Measurements from ENCODE around the gene C1QL3.

C1QL3 gene
- 0 to 0.07 reads per million in 2 donors for total RNA-seq

DNA sequence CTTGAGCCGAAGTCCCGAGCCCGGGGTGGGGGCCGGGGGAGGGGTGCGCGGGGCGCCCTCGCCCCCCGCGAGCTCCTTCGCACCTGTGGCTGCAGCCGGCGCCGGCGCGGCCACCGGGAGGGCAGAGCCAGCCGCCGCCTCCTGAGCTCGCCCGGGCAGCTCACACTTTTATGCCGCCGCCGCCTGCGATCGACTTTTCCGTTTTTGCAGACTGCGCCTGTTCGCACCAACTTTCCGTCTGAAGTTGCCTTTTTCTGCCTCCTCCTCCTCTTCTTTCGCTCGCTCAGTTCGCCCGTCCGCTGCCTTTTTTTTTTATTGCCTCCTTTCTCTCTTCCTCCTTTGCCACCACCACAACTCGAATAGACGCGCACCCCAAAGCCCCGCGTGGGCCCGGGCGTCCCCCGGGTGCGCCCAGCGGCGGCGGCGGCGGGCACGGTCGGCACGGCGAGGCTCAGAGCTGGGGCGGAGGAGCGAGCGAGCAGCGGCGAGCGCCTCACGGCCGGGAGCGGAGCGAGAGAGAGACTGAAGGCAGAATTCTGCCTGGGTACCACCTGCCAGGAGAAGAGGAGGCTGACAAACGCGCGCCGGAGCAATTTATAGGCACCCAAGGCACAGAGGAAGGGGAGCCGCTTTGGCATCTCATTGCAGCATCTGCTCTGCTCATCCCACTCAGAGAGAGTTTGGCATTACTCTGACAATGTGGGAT, at the start of gene C1QL3:
Gene C1QL3, minus strand, starts transcription at position 569 of the 706 bp plus-strand sequence. CDS start 814 bp downstream, outside the sequence.
- DNase-seq = peak in 1 of 5 experiments; percentile 67

DNA sequence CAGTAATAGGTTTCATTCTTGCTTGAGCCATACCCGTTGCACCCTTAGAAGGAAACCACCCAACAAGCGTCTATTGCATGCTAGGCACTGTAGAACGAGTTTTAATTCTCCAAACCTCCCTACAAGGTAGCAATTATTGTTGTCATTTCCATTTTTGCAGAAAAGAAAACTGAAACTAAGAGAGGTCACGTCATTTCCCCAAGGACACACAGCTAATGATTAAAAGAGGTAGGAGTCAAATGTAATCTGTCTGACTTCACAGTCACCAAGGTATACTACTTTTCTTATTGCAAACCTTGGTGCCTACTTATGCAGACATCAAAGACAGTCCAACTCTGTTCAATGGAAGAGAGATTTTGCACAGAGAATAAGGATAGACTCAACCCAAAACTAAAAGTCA, 49.1 kb upstream of the C1QL3 start:
- peak in 1 of 5 experiments; percentile 39 for DNase-seq

DNA sequence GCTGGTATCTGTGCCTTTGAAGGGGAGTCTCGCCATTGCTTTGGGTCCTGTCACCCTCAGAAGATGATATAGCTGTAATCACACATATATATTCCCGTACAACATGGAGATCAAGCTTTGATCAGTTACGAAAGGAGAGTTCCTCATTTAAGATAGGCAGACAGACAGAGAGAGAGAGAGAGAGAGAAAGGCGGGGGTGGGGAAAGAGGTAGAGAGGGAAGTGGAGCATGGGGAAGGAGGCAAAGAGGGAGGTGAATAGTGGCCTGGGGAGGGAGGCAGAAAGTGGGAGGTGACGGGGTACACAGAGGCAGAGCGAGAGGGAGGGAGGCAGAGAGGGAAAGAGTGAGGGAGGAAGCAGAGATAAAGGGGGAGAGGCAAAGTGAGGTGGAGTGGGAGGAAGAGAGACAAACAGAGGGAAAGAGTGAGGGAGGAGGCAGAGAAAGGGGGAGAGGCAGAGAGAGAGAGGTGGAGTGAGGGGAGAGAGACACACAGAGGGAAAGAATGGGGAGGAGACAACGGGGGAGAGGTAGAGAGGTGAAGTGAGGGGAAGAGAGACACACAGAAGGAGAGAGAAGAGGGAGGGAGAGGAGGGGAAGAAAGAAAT, 44.6 kb upstream of the C1QL3 start:
- no peak for DNase-seq

DNA sequence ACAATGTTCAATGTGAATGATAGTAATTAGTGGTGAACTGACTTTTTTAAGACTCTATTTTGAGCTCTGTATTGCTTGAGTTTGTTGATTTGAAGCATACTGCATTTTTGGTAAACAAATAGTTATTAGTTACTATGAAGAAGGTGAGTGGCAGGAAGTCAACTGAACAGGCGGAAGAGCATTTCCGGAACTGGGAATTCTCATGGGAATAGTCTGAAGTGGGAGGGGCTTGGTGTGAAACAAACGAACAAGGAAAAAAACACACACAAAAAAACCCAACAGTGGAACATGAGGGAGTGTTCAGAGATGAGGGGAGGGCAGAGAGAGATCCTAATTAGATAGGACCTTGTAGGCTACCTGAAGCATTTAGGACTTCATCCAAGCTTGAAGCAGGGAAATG, 43.9 kb upstream of the C1QL3 start:
- no peak for DNase-seq

DNA sequence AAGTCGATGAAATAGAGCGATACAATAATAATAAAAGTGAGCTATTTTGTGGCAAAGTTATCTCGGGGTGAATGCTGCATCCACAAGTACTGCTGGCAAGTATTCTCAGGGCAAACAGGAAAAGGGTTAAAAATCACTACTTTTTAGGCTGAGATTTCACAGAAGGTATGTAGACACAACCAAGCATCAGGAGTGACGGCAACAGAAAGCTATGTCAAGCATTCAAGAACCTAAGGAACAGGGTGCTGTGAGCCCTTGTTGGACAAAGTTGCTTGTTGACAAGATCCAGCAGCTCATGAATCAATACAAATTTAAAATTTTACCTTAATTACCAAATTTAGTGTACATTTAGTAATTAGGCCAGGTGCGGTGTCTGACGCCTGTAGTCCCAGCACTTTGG, 41.2 kb upstream of the C1QL3 start:
- DNase-seq = no peak

DNA sequence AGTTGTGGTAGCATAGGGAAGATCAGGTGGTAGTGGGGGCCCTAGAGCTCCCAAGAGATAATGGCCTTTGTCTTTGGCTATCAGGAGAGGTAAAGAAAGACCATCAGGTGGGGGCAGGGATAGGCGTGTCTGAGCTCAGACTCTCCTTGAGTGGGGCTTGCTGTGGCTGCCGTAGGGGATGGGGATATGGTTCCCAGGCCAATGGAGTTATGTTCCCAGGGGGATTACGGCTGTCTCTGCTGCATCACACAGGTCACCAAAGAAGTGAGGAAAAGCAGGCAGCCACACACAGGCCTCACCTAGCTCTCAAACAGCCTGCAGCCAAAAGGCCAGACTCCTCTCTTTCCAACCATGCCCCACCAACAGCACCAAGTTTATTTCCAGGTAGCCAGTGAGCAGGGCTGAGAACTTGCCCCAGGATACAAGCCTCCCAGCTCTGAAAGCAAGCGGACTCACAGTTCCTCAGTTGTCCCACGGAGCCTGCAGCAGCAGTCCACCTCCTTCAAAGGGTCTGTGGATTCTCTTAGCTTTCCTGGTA, 37.6 kb upstream of the C1QL3 start:
- DNase-seq = no peak

DNA sequence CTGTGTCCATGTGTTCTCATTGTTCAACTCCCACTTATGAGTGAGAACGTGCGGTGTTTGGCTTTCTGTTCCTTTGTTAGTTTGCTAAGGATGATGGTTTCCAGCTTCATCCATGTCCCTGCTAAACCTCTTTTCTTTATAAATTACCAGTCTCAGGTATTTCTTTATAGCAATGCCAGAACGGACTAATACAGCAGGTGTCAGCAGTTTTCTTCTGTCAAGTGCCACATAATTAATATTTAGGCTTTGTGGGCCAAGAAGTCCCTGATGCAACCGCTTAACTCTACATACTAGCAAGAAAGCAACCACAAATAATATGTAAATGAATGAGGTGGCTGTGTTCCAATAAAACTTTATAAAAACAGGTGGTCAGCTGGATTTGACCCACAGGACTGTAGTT, 26.3 kb upstream of the C1QL3 start:
- no peak for DNase-seq

DNA sequence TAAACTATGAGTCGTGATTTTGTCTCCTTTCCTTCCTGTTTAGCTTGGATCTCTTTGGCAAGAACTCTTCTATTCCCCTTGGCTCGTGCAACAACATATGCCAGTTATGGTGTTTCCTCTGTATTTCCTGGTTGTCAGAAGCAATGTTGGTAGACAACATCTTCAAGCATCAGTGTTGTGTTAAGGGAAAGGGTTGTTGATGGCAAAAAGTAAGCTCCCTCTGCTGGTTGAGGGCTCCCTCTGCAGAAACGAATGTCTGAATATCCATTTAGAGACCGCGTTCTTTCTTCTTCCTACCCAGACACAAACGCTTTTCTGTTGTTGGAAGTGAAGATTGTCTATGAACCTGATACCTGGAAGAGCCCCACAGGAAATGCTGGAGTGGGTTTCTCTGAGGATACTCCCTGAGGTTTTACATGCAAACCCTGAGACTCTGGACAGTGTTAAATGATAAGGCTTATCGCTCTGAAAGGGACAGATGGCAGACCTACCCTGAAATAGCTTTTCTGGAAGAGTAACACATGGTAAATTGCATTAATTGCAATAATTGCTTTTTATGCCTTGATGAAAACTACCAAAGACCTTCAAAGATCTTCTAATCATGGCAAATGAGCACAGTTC, 23.5 kb upstream of the C1QL3 start:
- DNase-seq = peak in 1 of 5 experiments; percentile 70

DNA sequence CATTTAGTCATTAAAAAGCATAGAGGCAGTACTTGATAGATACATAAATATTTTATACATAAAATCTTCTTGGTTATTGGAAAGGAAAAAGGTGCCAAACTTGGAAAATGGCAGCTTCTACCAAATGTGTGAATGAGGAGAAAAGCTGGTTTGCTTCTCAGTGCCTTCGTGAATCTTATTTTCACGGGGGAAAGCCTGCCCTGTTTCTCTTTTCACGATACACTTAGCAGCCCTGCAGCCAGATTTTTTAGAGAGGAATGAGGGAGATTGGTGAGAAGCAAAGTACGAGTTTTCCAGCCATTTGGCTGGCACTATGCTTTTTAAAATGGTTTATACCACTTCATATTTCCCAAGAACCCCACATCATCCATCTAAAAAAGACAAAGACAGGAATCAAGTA, 22.9 kb upstream of the C1QL3 start:
- no peak for DNase-seq

DNA sequence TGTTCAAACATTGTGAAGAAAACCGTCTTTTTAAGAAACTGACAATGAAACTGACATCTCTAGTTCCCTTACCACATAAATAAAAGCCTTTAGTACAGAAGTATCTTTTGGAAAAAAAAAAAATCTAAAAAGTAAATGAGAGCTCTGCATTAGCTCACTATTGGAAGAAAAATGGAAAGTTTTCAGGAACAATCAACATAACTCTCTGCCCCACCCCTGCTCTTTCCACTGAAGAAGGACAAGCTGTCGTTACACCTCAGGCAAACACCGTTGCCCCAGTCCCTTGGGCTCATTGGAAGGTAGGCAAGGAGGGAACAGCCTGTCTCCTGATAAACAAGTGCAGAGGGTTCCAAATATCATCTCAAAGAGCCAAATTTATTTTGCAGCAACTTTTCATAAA, 22.4 kb upstream of the C1QL3 start:
- DNase-seq = no peak

DNA sequence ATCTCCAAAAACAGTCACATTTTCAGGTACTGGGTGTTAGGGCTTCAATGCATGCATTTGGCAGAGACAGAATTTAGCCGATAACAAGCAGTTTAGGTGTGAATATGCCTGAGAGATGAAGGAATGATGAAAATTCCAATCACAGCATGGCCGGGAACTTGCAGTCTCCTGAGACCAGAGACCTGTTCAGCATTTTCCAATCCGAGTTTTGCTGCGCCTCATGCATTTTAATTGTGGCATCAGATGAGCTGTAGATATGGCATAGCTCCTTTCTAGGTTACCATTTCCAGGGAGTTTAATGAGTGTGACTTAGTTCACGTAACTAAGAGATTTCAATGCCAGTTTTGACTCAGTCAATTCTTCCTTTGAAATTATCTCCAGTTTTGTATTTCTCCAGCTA, 14.5 kb upstream of the C1QL3 start:
- DNase-seq = no peak

DNA sequence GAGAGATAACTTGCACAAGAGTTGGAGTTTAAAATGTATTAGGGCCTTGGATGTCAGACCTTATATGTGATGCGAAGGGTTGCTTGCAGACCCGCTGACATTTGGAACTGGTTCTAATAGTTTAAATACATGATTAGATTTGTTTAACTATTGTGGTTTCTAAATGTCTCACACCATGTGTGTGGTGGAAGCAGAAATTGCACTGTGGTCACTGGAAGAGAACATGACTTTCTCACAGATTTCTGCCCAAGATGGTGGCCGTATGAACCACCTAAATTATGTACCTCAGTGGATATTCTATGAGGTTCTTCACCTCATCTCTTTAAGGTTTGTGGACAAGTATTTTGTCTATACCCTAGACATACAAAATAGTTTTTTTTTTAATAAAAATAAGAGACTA, 8.2 kb upstream of the C1QL3 start:
- DNase-seq = peak in 1 of 5 experiments; percentile 17

DNA sequence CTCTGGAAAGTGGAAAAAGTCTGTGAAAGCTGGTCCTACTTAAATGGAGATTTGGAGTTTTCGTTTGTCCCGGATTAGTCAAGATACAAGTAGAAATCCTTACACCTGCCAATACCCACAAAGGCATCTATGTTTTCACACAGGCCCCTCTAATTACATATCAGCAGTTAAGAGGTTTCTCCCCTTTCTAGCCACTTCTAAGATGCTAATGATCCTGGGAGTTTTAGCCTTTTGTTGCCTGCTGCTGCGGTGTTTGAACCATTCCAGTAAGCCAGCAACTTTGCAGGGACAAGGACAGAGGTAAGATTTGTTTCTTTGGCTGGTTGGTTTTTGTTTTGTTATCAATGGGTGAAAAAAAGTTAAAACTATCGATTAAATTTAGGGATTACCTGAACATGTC, 5.8 kb upstream of the C1QL3 start:
- no peak for DNase-seq

DNA sequence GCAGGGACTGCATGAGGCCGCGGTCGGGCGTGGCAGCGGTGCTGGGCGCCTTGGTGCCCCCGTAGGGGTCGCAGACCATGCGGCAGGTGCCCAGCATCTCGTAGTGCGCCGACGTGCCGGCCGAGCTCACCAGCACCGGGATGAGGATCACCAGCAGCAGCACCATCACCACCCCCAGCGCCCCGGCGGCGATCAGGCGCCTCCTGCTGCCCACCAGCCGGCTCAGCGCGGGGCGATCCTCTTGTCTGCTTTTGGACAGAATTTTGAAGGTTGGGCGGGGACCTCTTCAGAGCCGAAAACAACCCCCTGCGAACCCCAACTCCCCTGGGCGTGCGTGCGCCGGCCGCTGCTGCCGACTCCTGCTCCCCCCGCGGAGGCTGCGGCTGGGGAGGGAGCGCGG, 779 bp downstream of the C1QL3 start:
- DNase-seq = peak in 1 of 5 experiments; percentile 52

DNA sequence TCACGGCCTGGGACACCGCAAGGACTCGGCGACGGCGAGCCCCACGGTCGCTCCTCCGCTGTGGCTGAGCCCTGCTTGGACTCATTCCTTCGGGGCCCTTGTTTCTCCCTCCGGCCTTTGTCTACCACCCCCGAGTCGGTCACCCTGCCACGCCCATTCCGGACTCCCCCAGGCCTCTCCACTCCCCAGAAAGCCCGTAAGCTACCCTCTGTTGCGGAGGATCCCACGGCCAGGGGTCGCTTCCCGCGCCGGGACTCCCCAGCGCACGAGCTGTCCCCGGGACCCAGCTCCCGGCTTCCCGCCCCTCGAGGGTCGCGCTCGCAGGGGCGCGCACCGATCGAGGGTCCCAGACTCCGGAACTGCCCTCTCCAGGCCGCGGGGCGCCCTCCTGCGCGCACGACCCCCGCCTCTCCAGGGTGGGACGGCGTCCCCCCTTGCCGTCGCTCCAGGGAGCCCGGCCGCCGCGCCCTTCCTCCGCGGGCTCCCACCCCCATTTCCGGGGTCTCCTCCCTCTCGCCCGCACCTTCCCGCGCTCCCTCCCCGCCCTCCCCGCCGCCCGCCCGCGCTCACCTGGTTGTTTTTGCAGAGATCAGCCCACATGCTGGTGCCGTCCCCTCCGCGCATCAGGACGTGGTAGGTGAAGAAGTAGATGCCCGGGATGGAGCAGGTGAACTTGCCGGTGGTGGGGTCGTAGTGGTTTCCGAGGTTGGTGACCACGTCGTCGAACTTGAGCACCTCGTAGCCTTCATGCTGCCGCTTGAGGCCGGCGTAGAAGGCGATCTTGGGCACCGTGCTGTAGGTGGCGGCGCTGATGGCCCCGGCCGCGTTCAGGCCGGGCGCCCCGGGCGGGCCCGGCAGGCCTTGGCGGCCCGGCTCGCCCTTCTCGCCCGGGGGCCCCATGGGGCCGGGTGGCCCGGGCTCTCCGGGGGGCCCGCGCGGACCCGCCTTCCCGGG, 1.5 kb downstream of the C1QL3 start:
- peak in 1 of 5 experiments; percentile 24 for DNase-seq

DNA sequence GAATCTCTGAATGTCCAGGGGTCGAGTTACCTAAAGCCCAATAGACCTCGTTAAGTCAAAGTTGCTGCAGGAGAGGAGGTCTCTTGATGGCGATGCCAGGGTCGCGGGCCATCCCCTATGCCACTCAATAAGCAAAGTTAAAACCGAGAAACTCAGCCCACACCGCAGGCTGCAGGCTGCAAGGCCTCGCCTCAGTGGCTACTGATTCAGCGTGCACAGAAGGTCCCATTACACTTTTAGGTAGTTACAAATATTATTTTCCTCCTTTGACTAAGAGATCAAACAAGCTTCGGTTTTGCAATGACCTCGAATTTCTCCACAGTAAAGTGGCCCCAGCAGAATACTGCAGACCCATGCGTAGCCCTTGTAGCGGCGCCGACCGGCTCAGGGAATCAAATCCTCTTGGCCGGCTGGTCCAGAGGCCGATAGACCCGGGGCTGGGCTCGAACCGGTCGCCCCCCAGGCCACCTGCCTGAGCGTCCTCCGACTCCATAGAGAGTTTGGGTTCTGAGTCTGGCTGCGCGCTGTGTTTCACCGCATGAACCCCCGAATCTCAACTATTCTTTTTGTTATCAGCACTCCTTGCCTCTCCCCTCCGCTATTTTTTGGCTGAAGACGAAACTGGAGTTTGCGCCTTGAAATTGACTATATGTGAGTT, 2.3 kb downstream of the C1QL3 start:
- no peak for DNase-seq

DNA sequence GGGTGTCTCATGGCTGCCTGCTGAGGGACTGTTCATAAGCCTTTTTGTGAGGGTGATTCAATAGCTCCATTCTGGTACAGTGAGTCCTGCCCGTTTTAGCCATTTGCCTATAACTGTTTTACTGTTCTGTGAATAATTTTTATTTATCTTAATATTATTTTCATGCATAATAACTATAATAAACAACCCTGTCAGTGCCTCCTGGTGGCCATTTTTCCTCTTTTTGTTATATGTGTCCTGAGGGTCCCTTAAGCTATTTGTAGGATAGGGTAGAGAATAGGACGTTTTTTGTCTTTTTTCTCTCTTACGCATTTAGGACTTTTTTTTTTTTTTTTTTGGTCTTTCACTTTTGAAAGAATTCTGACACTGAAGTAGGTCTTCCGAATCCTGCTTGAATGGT, 2.9 kb downstream of the C1QL3 start:
- DNase-seq = no peak

DNA sequence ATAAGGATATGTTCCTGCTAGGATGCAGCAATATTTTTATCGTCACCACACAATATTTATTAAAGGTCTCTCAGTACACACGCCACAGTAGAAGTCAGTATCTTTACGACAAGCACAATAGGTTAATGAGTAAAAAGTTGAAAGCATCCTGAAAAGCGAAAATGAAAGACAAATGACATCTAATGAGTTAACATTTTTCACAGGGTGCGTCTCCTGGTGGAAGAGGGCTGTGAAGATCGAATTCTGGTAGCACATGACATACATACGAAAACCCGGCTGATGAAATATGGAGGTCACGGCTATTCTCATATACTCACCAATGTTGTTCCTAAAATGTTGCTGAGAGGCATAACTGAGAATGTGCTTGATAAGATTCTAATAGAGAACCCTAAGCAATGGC, 10.8 kb downstream of the C1QL3 start:
- no peak for DNase-seq

DNA sequence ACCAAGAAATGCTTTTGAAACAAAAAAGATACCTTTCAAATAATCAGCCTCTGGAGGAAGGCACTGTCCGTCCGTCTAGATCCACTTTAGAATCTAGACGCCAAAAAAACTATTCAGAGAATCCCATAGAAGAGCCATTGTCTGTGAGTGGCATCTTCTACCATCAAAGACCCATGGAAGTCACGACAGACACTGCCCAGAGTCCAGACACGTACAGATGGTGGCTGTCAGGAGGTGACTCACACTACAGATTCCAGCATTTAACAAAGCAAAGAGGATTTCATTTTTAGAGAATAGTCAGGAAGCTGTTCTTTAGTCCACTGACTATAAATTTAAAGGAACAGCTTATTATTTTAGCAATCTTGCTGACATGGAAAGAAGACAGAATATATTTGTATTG, 11.7 kb downstream of the C1QL3 start:
- no peak for DNase-seq

DNA sequence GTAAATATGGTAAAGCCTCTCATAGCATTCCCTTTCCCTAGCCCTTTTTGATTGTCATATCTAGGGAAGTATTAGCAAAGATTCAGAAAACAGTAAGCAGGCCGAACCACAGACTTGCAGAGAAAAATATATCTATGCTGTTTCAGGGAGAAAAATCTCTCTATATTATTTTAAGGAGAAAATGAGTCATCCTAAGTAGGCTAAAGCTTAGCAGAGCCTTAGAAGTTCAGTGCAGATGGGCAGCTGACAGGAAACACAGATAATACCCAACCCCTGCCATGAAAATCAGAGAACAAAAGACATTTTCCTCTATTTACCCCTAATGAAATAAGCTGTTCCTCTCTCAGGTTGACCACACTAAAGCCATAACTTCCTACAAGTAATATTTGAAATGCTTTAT, 16.5 kb downstream of the C1QL3 start:
- no peak for DNase-seq

DNA sequence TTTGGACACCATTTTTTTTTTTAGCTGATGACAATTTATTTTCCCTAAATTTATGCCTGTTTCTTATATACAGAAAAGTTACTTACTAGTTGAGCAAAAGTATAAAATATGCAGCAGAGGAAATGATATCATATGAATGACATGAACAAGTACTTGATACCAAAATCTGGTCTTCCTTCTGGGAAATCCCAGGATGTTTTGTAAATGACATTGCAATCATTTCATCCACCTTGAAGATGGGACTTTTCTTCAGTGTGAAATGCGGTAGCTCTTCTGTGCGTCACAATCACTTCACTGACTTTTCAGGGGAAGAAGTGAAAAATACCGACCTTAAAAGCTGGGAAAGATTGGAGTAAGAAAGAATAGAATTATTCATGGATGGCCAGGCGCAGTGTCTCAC, 23.8 kb downstream of the C1QL3 start:
- DNase-seq = no peak

DNA sequence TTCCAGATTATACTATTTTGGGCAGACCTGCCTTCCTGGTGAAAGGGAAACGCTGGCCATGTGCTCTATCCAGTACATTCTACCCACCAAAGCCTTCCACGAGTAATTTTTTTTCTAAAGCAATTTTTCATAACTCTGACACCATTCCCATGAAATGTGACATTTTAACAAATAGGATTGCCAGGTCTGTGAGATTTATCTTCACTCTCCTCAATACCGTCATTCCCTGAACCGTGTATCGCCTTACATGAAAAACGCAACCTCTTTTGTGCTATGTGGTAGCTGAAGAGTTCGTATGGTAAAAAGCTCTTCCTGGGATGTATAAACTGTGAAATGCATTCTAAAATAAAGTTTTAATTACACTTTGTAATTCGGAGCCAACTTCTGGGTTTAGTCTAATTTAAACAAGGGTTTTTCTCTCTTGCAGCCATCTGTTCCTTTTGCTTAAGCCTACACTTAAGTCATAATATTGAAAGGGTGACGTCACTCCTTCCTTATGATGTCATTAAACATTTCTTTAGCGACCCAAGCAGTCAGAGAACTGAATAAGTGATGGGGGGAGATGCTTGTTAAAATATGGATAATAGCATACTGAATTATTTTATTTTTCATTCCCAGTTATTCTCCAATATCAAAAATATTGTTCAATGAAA, 27.7 kb downstream of the C1QL3 start:
- DNase-seq = no peak
